HG03521 (cell line): ENCODE data around the gene LRMDA.

Experiments
- ATAC-seq: cut with Tn5 transposase; IDR thresholded peaks from one replicate; pipeline ENCODE4 v1.9.1; 2021; ENCODE audit warnings: mild to moderate bottlenecking, moderate library complexity; ENCODE audit not compliant: unreplicated experiment

The LRMDA gene

GRCh38 chr10:75470901-75471300 is 39.5 kb downstream of the LRMDA start:
- no peak for ATAC-seq

GRCh38 chr10:75472685-75473084 is 41.3 kb downstream of the LRMDA start:
- ATAC-seq: no peak

- no peak for ATAC-seq
Measured at GRCh38 chr10:75474106-75474505, 42.7 kb downstream of the LRMDA start.

DNA sequence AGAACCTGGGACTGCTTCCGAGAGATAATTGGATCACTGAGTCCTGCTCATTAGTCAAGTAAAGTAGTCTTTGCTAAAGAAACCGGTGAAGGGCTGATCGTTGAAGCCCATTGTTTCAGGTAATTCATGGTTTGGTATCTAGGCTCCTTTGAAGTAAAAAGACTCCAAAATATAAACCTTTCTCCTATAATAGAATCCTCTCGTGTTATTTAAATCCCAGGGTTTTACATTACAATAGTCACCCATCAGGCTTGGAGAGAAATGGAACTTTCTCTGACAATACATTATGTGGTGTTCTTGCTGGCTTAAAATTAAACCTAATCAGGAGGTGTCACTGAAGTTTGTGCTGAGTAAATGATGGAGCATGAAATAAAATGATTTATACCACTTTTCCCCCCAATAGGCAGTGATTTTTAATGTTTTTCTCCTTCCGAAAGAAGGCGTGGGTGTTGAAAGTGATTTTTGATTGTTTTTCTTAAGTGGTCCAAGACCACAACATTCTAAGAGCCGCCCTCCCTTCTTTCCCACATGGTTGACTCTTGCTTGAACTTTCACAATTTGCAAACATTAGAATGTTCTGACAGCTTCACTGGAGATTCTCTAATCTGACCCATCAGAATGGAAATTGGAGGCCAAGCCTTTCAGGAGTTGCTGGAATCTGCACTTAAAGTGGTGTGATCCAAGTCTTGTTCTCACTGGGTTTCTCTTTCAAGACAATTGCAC is 44.2 kb downstream of the LRMDA start:
- no peak for ATAC-seq

- no peak for ATAC-seq
Measured at GRCh38 chr10:75476569-75476968, 45.1 kb downstream of the LRMDA start.

DNA sequence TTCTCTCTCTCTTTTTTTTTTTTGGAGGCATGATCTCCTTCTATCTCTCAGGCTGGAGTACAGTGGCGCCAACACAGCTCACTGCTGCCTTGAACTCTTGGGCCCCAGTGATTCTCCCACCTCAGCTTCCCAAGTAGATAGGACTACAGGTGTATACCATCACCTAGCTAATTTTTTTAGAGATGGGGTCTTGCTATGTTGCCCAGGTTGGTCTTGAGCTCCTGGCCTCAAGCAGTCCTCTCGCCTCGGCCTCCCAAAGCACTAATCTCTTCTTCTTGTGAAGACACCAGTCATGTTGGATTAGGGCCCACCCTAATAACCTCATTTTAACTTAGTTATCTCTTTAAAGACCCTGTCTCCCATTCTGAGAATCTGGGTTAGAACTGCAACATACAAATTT is 45.6 kb downstream of the LRMDA start:
- no peak for ATAC-seq

DNA sequence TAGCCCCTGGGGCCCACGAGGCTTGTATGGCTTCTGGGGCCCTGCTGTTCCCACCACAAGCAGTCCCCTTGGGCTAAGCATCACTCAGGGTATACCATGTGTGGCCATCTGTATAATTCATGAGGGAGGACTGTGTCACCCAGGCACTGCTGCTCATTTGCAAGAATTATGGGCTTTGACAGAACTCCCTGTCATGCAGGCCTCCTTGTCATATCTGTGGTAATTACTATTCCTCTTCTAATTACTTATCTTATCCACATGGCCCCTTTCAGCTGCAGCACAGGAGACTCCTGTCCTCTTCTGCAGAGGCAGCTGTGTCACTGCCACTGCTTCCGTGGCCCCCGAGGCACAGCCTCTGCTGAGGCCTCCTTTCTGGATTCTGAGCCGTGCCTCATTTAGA is 46.3 kb downstream of the LRMDA start:
- no peak for ATAC-seq

DNA sequence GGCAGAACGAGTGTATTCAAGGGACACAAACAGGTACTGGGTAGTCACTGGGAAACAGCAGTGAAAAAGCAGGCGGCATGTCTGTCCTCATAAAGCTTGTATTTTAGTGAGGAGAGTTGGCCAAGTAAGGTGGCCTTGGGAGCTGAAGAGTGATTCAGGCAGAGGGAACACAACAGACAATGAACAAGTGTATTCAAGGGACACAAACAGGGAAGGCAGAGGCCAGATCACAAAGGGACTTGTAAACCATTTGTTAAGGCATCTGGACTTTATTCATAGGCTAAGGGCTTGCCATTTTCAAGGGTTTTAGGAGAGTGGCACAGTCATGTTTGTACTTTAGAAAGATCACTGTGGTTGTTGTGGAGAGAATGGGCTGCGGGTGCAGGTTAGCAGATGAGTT is 49.0 kb downstream of the LRMDA start:
- ATAC-seq: no peak

- ATAC-seq: no peak
Measured at GRCh38 chr10:75483188-75483587, 51.8 kb downstream of the LRMDA start.

DNA sequence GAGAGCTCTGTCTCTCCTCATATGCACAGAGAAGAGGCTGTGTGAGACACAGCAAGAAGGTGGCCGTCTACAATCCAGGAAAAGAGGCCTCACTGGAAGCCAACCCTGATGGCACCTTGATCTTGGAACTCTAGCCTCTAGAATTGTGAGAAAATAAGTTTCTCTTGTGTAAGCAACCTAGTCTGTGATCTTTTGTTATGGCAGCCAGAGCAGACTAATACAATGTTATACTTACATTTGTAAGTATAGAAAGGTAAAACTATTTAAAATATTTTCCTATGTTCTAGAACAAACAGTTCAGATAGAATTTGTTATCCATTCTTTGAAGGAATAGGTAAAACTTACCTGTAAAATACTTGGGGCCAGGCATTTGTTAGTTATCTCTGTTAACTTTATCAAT is 53.3 kb downstream of the LRMDA start:
- ATAC-seq: no peak

GRCh38 chr10:75486591-75486990 is 55.2 kb downstream of the LRMDA start:
- ATAC-seq: no peak

- no peak for ATAC-seq
Measured at GRCh38 chr10:75487087-75487754, 55.8 kb downstream of the LRMDA start.

DNA sequence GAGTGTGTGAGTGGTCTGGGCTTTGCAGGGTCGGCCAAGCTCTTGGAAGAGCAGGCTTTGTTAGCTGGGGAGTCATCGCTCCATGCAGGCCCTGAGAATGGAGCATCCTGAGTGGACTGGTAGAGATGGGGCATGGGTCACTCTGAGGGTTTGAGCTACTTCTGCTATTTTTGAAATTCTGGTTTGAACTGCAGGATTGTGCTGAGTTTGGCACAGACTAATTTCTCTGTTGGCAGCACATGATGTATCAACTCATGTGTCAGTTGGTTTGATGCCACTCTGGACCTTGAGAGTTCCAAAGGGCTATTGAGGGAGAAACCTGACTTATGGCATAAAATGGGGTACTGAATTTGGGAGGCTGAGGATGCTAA is 56.3 kb downstream of the LRMDA start:
- ATAC-seq: no peak

DNA sequence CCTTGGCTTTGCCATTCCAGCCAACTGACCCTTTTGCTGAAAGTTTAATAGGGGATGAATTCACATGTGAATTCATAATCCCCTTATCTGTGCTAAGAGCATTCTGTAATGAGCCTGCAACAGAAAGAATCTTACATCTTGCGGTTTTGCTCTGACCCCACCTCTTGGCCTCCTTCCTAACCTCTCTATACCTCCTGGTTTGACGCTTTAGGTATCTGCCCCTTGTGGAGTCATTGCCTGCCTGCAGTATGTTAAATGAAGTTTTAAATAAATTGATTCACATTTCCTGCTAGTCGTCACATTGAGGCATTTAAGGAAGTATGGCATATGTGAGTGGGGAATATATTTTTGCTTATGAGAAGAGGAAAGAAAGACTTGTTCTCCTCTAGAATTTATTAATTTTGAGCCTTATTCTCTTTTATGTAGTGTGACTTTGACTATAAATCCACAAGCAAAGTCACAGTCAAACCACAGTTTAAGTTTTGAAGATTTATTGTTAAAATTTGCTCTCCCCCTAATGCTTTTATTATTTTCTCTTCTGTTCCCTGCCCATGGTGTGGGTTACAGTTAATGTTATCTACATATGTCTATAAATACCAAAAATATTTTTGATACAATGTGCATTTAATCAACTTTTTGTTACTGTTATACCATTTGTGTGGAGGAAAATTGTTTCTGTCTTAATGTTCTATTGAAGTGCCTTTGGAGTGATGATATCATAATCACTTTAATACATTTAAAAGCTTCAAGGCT is 60.9 kb downstream of the LRMDA start:
- ATAC-seq: no peak

GRCh38 chr10:75493464-75493863 is 62.0 kb downstream of the LRMDA start:
- no peak for ATAC-seq

- no peak for ATAC-seq
Measured at GRCh38 chr10:75495434-75496190, 64.2 kb downstream of the LRMDA start.

DNA sequence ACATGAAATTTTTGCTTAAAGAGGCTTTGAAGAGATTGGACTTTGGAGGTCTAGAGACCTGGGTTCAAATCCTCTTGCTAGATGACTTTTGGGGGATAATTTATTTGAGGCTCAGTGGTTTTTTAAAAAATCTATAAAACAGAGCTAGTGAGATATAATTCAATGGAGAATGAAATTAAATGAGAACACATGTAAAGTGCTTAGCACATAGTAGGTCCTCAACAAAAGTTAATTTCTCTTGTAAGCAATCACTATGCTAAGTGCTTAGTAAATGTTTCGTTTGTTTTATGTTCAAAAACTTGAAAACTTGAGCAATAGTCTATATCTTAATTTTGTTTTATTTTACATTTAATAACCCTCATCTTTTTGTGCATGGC is 64.8 kb downstream of the LRMDA start:
- ATAC-seq: no peak

DNA sequence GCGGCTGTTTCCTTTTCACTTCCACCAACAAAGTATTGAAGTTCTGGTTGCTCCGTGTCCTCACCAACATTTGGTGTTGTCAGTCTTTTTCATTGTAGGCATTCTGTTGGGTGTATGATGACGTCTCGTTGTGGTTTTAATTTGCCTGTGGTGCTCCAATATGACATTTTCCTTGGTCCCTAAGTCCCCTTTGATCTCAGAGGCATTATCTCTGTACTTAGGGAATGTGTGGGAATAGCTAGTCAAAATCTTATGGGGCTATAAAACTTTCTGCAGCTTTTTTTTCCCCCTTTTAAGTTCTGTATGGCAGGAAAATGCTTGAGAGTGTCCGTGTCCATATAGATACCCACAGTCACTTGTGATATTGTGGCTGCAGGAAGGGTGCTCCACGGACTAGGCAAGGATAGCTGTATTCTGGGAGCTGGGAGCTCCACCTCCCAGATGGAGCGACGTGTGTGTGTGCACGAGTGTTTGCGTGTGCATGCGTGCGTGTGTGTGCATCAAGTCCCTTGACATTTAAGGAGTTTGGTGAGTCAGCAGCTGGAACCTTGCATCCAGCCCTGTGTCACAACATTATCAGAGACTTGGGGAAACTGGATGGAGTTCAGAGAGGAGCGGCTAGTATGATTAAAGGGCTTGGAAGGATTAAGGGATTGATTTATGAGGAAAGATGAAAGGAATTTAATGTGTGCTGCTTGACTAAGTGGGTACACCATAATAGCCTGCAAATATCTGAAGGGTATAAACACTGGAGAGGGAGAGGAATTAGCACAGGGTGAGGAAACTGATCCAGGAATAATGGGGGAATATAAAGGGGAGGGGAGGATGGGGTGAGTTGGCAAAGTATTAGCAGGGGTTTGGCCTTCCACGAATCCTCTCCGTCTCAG is 66.8 kb downstream of the LRMDA start:
- no peak for ATAC-seq

GRCh38 chr10:75498884-75499350 is 67.5 kb downstream of the LRMDA start:
- ATAC-seq: no peak

DNA sequence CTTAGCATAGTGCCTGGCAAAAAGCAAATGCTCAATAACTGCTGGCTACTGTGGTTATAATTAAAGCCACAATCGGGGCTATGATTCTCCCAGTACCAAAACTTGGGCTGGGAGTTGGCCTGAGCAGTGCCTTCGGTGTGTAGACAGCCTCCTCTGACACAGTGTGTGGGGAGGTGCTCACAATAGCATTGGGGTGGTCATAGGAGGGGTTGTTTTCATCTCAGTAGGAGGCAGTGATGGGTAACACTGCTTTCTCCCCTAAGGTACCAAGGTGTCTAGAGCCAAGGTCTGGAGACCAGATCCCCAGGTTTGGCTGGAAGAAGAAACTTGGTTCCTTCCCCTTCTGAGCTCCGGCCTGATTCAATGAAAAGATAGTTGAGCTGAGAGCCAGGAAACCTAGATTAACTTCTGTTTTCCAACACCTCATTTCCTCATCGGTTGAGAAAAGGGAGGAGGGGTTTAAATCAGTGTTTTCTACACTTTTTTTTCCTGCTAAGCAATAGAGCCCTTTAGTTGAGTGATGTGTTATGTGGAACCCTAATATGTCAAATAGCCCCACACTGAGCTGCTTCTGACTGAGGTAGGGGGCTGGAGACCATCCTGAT is 68.2 kb downstream of the LRMDA start:
- no peak for ATAC-seq
